GM23248 (cell line): ENCODE measurements around the gene ESYT2.

Experiments
- EZH2 ChIP-seq: fragments of 200-600 bp; sonication (generic); IDR thresholded peaks from 2 replicates; pipeline ENCODE4 v1.6.1; 2018; ENCODE audit warnings: antibody characterized with exemption, mild to moderate bottlenecking; ENCODE audit not compliant: insufficient read depth, poor library complexity, severe bottlenecking
- EZH2phosphoT487 ChIP-seq: fragments of 200-600 bp; sonication (generic); IDR thresholded peaks from 2 replicates; pipeline ENCODE4 v1.6.1; 2018; ENCODE audit warnings: antibody characterized with exemption, moderate library complexity, mild to moderate bottlenecking, low read depth; ENCODE audit not compliant: insufficient read depth

DNA sequence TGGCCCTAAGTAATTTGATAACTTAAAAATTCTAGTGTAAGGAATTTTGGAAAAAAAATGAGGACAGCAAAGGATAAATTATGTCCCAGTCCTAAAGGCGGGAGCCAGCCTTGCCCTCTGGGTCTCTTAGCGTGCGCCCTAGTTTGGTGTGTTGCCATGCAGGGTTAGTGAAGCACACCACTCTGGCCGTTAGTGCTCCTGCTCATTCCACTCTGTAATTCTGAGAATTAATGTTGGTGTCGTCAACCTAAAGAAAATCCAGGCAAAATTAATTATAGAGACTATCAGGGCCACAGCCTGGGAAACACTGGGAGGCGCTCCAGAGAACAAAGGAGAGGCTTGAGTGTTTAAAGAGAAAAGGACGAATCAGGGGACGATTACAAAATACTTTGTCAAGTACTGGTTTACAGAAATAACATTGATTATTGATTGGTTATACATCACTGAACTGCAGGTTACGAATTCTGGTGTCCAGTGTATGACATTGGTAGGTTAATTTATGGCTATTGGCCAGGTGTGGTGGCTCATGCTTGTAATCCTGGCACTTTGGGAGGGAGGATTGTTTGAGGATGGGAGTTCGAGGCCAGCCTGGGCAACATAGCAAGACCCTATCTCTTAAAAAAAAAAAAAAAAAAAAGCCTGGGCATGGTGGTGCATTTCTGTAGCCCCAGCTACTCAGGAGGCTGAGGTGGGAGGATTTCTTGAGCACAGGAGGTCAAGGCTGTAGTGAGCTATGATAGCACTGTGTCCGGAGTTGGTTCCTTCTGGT, 32.8 kb upstream of the ESYT2 start:
- TF ChIP-seq EZH2 (no peak), EZH2phosphoT487 (no peak)
